COR-L47 (cell line): ENCODE measurements around the gene ZBTB7C.
A peak's percentile ranks its signal among the peaks of the same experiment; 100 is the strongest.

Source experiments
- DNase-seq: peaks from one replicate; lab custom pipeline; 2025; lab: John Stamatoyannopoulos, UW

The ZBTB7C gene

DNA sequence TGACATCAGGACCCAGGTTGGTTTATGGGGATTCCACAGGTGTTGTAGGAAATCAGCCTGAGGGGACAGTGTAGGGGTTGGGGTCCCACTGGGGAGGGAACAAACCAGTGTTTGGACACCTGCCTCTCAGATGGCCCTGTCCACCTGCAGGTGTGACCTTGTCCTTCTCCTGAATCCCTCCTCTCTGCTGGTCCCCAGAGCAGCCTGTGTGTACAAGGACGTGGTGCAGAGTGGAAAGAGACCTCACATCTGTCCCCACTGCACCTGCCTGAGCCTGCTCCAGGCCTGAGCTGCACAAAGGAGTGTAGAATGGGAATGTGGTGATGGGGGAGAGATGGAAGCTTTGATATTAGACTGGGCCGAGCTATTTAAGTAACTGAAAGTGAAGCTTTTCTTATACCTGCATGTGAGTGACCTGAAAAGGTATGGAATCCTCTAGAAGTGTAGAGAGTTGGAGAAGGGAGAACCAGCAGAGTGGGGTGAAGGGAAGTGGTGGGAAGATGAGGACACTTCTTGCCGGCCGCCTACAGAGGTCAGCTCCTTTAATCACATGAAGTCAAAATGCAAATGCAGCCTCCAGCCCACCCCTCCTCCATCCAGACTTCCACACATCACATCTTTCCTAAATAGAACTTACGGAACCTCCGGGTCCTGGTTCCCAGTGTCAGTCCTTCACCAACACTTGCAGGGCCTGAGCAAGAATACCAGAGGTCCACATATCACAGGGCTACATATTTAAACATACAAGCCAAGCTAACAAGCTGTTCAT, 389.4 kb downstream of the ZBTB7C start:
- DNase-seq = no peak

DNA sequence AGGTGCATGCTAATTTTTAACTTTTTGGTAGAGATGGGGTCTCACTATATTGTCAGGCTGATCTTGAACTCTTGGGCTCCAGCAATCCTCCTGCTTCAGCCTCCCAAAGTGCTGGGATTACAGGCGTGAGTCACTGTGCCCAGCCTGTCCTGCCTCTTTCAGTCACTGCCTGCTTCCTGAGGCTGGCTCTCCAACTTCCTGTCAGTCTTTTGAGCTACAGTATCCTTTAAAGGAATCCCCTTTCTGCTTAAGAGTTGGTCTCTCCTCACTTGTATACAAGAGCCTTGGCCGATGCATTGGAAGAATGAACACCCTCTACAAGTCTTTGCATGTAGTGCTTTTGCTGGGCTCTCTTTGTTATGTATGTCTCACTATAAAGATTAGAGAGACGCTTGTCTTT, 390.3 kb downstream of the ZBTB7C start:
- DNase-seq = no peak

DNA sequence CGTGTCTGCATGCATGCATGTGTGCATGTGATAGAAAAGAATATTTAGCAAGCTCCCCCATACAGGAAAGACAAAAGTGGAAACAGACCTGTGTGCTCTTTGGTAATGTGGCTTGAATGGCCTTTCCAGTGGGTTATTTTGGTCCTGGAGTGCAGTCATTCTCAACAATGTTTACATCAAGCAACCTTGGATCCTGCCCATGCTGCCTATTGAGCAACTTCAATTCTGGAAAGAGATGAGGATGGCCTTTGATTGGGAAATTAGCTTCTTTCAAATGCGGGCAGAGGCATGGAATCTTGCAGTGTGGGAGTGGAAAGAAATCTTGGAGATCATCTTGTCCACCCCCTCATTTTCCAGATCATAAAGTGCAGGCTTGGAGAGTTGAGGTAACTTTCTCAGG, 391.5 kb downstream of the ZBTB7C start:
- no peak for DNase-seq

DNA sequence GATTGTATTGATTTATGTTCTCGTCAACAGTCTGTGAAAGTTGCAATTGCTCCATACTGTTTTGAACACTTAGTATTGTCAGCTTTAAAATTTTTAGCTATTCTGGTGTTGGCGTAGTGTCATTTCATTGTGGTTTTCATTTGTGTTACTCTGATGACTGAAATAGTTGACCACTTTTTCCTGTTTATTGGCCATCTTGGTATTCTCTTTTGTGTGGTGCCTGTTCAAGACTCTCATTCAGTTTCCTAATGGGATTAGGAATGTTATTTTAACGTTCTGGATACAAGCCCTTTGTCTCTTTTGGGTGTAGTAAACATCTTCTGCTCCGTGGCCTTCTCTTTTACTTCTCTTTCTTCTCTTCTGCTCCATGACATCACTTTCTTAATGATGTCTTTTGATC, 396.0 kb downstream of the ZBTB7C start:
- DNase-seq = no peak

DNA sequence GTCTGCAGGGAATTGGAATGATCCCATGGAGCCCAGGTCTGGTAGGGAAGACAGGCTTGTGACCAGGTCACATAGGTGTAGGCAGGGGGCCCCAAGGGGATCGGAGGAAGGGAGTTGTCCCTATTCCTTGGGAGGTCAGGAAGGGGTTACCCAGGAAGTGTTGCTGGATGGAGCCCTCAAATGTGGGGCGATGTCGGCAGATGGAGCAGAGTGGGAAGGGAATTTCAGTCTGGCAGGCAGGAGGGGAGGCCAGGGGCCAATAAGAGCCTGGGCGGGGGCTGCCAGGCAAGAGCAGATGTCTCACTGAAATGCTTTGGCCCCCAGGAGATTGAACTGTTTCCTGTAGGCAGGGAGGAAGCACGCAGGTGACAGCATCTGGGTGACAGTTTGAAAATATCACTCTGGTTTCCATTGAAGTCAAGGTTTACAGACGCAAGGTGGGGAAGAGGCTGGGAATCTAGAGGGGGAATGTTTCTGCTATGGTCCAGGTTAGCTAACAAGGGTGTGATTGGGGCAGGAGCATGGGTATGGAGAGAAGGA, 397.2 kb downstream of the ZBTB7C start:
- DNase-seq = no peak

DNA sequence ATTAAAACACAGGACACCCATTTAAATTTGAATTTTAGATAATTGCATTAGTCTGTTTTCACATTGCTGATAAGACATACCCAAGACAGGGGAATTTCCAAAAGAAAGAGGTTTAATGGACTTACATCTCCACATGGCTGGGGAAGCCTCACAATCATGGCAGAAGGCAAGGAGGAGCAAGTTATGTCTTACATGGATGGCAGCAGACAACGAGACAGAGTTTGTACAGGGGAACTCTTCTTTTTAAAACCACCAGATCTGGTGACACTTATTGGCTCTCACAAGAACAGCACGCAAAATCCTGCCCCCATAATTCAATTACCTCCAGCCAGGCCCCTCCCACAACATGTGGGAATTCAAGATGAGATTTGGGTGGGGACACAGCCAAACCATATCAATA, 398.9 kb downstream of the ZBTB7C start:
- DNase-seq = no peak

DNA sequence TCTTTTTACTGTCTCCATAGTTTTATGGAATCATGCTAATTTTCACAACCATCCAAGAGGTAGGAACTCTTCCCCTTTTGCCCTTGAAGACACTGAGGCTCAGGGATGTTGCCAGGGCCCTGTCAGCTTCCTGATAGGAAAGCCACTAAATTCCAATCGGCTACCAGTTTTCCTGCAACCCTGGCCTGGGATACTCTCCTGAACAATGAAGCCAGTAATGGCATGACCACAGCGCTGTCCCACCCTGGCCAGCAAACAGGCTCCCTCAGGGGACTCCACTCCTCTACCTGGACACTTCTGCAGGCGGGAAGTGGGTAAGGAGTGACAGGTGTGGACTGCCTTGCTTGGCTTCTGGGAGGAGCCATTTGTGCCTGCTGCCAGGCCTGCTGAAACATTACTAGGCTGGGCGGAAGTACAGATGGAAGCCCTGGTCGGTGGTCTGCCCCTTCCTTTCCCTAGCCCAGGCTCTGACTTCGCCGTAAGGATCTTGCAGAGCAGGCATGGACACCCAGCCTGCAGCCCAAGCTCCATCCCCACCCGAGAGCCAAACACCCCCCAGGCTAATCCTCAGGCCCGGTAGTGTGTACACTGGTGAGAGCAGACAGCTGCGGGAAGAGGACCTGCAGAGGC, 400.0 kb downstream of the ZBTB7C start:
- DNase-seq = no peak

DNA sequence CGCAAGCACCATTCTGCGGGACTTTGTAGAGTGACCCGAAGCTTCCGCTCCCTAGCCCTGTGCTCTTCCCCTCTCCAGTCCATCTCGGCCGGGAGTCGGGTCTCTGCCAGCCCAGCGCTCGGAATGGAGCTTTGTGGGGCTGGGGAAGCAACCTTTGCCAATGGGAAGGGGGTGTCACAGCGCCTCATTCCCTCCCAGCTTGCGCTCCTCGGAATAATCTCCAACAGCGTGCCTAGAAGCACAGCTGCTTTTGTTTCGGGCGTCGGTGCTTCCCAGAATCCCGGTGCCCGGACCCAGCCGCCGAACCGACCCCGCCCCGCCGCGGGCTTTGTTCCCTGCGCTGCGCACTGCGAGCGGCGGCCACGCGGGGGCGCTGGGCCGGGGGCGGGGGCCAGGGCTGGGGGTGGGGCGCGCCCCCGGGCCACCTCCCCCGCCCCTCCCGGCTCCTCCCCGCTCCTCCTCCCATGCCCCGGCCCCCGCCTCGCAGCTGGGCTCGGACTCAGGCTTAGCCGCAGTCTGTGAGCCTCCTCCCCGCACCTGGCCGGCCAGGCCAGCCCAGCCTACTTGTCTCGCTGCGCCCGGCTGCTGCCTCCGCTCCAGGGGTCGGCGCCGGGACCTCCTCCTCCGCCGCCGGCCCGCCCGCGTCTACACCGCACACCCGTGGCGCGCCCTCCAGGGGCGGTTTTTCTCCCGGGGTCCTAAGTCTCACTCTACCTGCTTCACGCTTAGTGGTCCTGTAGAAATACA, 401.1 kb downstream of the ZBTB7C start:
- DNase-seq = peak; percentile 83

DNA sequence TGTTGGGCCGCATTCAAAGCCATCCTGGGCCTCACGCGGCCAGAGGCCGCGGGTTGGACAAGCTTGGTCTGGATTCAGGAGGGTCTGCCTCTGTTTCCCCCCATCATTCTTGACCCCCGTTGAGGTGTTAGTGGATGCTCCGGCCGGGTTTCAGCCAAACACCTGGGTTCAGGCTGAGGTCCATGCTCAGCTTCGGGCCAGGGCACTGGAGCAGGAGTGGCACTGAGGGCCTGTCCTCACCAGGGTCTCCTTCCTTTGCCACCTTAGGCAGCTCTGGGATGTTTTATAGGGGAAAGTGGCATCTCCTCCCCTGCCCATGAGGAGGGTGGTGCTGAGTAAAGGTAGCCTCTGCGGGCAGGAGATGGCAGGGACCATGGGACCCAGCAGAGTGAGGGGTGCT, 401.8 kb downstream of the ZBTB7C start:
- no peak for DNase-seq

DNA sequence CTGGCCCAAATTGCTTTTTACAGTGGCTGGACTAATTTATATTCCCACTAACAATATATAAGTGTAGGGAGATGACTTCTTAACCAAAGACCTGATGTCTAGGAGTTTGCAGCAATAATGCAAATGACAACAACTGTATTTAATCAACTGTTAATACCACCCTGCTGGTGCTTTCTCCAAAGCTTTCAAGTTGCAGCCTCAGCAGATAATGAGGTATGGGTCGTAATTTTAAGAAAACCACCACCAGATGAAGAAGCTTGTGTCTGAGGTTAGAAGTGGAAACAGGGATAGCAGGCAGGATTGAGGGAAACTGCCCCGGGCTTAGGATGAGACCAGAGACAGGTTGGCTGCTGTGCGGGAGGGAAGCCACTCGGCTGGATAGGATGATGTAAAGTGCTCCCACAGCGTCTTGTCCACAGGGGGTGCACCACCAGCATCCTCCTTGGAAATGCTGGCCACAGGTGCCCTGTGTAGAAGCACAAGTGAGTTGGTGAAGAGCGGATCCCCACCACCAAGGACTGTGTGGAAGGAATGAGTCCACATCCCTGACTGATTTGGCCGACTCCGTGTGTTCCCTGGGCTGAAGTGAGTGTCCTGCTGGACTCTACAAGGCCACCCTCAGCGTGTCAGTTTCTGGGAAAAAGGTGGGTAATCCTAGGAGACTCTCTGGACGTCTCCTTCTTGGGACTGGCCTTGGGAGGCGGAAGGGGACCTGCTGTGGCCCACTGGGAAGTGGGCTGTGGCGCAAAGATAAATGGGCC, 402.6 kb downstream of the ZBTB7C start:
- DNase-seq = no peak

DNA sequence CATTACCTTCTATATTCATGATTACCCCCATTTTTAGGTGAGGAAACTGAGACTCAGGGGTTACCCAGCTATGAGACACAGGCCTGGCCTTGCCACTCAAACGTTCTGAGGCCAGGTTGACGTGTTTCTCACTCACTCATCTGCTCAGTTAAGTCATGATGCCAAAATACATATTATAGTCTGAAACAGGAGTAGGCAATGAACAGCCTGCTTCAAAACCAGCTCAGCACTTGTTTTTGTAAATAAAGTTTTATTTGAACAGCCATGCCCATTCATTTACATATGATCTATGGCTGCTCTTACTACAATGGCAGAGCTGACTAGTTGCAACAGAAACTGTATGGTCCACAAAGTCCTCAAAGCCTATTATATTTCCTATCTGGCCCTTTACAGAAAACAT, 404.6 kb downstream of the ZBTB7C start:
- no peak for DNase-seq

DNA sequence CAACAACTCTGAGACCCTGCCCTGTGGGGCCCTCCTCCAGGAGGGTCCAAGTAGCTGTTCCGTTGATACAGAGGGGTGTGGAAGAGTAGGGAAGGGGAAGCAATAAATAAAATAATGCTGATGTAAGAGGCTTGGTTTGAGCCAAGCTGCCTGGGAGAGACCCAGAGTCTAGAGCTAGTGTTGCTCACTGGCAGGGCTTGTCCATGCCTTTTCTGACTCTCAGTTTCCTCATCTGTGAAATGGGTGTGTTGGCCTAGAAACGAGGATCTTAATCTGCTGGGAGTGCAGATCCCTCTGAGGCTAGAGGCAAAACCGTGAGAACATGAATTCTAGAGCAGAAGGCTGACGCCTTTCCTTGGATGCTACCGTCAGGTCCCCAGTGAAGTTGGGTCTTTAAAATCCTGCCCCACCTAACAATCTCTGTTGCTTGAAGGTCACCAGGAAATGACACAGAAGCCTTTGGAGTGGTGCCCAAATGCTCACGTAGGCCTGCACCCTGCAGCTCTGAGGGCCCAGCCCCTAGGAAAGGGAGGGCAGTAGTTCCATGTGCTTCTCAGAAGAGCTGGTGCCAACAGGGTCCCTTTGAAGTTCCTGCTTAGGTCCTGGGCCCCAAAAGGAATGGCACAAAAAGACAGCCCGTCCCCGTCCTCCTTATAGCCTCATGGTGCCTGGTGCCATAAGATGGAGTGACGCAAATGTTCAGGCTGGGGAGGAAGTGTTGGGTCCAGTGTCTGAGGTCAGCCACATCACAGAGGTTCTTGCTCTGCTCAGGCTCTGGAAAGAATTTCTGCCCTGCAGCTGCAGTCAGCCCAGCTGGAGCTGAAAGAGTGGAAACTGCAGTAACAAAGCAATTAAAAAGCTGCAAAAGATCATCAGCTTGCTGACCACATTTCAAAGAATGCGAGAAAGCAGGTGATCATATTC, 405.5 kb downstream of the ZBTB7C start:
- no peak for DNase-seq

DNA sequence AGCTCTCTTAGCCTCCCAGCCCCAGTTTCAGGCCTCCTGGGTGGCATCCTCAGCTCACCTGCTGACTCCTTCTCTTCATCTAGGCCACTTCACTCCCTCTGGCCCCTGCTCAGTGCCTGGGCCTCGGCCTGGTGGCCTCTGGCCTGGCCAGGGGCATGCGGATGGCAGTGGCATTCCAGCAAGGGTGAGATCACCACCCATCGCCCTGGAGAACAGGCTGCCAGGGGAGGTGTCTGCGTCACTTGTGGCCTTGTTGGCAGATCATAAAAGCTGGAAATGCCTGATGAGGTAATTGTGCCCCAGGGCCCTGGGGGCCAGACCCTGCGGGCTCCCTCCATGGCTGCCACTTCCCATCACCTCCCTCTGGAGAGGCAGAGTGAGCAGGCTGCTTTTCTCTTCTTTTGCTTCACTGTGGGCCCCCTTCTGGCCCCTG, 406.2 kb downstream of the ZBTB7C start:
- DNase-seq = no peak

DNA sequence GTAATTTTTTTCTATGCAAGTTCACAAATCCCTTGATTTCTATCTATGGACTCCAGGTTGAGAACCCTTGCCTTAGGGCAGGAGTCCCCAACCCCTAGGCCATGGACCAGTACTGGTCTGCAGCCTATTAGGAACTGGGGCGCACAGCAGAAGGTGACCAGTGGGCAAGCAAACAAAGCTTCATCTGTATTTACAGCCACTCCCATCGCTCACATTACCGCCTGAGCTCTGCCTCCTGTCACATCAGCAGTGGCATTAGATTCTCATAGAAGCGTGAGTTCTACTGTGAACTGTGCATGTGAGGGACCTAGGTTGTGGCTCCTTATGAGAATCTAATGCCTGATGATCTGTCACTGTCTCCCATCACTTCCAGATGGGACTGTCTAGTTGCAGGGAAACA, 408.5 kb downstream of the ZBTB7C start:
- DNase-seq = no peak

DNA sequence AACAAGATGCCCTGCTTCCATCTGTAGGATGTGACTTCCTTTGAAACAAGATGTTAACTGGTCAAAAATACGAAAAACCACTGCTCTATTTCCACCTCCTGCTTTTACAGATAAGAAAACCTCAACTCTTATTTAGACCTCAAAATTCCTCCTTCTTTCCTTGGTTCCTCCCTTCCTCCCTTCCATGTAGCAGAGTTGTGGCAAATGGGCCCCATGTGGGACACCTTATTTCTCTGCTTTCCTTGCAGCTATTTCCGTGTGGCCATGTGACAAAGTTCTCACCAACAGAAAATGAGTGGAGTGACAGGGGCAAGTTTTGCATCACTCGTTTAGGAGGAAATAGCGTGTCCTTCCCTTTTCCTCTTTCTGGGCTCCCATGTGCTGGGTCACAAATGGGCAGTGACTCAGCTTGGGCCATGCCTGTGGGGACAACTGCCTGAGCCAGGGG, 409.4 kb downstream of the ZBTB7C start:
- DNase-seq = no peak

DNA sequence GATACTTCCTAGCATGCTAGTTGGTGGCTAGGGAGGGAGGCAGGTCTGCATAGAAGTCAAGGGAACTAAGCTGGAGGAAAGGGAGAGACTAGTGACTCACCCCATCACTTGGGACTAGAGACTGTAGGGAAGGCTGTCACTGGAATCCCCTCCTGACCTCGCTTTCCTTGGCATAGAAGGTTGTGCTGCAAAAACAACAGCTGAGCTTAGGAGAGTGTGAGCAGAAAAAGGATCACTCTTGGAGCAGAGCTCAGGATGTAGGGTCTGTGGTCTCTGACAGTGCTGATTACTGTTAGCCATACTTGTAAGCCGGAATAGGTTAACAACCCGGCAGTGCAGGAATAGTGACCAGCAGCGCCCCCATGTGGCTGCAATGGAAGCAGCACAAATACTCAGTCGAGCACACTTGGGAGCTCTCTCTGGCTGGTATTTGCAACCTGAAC, 411.8 kb downstream of the ZBTB7C start:
- DNase-seq = peak; percentile 19

DNA sequence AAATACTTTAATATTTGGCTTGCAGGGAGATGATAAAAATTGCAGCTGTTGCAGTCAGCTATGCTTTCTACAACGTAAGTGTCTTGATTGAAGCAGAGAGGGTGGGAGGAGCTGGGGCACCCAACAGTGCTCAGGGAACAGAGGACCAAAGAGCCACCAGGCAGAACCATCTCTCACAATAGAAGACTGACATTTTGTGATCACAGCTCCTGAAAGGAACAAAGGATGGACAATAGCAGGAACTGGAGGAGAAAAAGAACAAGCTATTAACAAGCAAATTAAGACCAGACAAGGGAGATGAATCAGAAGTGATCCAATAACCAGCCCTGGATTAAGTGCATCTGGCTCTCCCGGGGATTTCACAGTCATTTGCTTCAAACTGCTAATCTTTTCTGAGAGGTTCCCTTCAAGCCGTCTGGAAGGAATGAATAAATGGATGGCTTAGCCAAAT, 413.1 kb downstream of the ZBTB7C start:
- peak; percentile 72 for DNase-seq

DNA sequence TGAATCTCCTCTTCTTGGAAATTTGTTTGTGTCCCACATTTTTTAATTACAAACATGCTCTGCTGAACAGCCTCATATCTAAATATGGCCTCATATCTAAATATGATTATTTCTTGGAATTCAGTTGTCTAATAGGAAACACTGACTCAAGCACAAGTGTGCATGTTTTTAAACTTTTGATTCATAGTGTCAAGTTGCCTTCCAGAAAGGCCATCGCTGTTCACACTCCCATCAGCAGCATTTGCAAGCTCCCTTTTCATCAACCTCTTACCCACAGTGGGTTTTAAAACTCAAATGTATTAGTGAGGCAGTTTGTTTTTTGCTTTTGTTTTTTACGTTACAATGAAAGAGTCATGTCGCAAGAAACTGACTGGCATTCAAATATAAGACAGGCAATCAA, 413.5 kb downstream of the ZBTB7C start:
- DNase-seq = no peak

DNA sequence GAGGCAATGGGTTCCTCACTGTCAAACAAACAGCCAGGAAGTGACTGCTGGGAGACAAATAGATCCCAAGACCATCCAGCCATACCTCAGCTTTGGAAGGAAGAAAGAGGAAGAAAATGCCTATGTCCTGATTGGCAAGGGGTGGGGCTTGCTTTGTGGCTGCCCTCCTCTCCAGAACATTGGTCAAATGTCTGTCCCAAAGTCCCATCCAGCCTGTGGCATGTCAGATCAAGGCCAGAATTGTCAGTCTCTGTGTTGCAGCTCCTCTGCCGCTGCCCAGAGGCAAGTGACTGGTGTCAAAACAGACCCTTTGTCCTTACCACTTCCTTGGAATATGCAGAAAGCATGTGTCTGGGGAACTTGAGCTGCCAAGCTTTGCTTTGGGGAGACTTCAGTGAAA, 415.8 kb downstream of the ZBTB7C start:
- DNase-seq = no peak

DNA sequence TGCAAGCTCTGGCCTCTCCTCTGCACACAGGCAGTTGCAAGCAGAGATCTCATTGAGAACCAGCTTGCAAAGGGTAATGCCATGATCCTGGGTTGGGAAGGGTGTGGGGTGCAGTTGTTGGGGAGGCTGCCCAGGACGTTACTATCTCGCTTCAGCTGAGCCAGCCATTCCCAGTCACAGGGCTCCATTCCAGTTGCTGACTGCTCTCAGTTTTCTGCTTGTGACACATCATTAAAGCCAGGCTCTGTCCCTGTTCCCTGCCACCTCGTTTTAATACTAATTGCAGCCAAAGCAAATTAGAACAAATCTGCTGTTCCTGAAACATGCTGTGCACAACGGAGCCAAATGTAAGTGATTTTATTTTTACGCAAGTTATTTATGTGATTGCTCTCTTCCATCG, 416.2 kb downstream of the ZBTB7C start:
- DNase-seq = no peak

DNA sequence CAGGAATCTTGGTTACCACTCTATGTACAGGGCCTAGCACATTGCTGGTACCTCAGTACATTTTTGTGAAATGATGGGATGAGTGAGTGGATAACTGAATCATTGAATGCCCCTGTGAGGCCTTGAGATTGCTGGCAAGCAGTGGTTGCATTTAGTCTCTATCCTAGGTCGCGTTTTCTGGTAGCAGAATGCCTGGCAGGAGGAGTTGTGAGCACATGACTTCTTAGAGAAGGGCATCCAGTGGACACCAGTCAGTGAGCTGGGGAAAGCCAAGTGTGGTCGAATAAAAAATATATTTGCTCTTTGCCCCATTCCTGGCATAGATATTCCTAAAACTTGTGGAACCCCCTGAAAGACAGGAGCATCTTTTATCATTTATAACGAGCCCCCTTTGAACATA, 416.9 kb downstream of the ZBTB7C start:
- no peak for DNase-seq
